ENCODE results near the gene PZP. TPM values are rescaled to one million over a fixed set of nuclear protein-coding genes. Genes with fewer than 3 reads are reported as not detected.
A peak's percentile ranks its signal among the peaks of the same experiment; 100 is the strongest.
"Not testable (repeated sequence)": the region's sequence is repeated elsewhere in the genome, so short reads cannot be mapped to it uniquely, and the experiment has no call there.

The PZP gene
- total RNA-seq, 1 donor, result not detected

GRCh38 chr12:9143137-9143536 is 65.1 kb downstream of the PZP start:
- no peak for DNase-seq (ENCODE audit: low read depth)
- TF ChIP-seq CTCF (IDR thresholded peaks at IDR 0.05; ENCODE audit: insufficient read depth, low read length), result no peak
- no peak overlapping the region for H3K4me3 ChIP-seq (ENCODE audit: low read depth, low read length)

GRCh38 chr12:9139588-9140290 is 68.5 kb downstream of the PZP start:
- DNase-seq (ENCODE audit: low read depth), result not testable (repeated sequence)

GRCh38 chr12:9135903-9136310 is 72.3 kb downstream of the PZP start:
- DNase-seq (ENCODE audit: low read depth), result no peak
- TF ChIP-seq CTCF (IDR thresholded peaks at IDR 0.05; ENCODE audit: insufficient read depth, low read length), result no peak
- H3K4me3 ChIP-seq (ENCODE audit: low read depth, low read length), result no peak overlapping the region

More at GRCh38 chr12:9139588-9140290, 68.5 kb downstream of the PZP start:
- not testable (repeated sequence) for H3K4me3 ChIP-seq (ENCODE audit: low read depth, low read length)

DNA sequence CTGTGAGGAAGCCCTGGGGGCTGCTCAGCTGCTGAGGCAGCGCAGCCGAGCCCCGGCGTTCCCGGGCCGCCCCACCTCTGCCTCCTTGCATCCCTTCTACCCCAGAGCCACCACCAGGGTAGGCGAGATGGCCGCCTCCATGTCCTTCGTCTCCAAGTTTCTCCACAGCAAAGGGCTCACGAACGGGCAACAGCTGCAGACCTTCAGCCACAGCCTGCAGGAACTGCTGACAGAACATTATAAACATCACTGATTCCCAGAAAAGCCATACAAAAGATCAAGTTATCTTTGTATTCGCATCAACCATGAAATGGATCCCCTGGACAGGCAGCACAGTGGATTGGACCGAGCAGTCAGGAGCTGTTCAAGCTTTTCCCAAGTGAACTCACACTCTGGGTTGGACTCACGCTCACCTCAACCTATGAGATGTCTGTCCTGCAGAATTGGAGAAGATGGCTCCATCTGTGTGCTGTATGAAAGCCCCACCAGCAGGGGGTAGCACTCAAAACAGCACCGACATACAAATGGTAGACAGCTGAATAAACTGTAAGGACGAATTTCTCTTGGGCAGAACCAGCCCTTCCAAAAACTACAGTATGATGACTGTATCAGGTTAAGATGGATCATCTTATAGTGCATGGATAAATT is 73.1 kb downstream of the PZP start:
- H3K4me3 ChIP-seq (ENCODE audit: low read depth, low read length), result no peak overlapping the region
- no peak for DNase-seq (ENCODE audit: low read depth)
- no peak for TF ChIP-seq CTCF (IDR thresholded peaks at IDR 0.05; ENCODE audit: insufficient read depth, low read length)

- no peak overlapping the region for H3K4me3 ChIP-seq (ENCODE audit: low read depth, low read length)
- TF ChIP-seq CTCF (IDR thresholded peaks at IDR 0.05; ENCODE audit: insufficient read depth, low read length), result no peak
- DNase-seq (ENCODE audit: low read depth), result no peak
Observed at GRCh38 chr12:9133216-9133916, 74.8 kb downstream of the PZP start.

GRCh38 chr12:9132008-9132535 is 76.1 kb downstream of the PZP start:
- TF ChIP-seq CTCF (IDR thresholded peaks at IDR 0.05; ENCODE audit: insufficient read depth, low read length), result no peak
- no peak overlapping the region for H3K4me3 ChIP-seq (ENCODE audit: low read depth, low read length)
- peak; percentile 0 for DNase-seq (ENCODE audit: low read depth)

DNA sequence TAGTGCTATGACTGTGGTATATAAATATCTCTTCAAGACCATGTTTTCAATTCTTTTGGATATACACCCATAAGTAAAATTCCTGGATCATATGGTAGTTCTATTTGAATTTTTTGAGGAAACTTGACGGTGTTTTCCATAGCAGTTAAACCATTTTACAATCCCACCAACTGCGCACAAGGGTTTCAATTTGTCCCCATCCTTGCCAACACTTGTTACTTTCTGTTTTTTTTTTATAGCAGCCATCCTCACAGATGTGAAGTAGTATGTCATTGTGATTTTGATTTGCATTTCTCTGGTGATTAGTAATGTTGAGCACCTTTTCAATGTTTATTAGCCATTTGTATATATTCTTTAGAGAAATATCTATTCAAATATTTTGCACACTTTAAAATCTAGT is 78.0 kb downstream of the PZP start:
- no peak for DNase-seq (ENCODE audit: low read depth)
- TF ChIP-seq CTCF (IDR thresholded peaks at IDR 0.05; ENCODE audit: insufficient read depth, low read length), result no peak
- H3K4me3 ChIP-seq (ENCODE audit: low read depth, low read length), result no peak overlapping the region
